Activated naive CD8-positive, alpha-beta T cell treated with anti-CD3 and anti-CD28 coated beads, Interleukin-2, amount 10 ng/mL, durations not matched to agents 7 days and 5 days (primary cell): ENCODE measurements around the gene ARHGAP23. TPM values are rescaled to one million over a fixed set of nuclear protein-coding genes. Genes with fewer than 3 reads are reported as not detected.

ENCODE experiments used
- ATAC-seq: fragments of 150-1000 bp; cut with Tn5 transposase; one replicate; pipeline ENCODE4 v1.10.0; 2021; ENCODE audit warnings: low read depth, moderate library complexity
- POLR2A ChIA-PET: fragments of 350-600 bp; sonication (Branson Sonifier 250); formaldehyde crosslinking; loops from one replicate; lab custom pipeline; 2021; ENCODE audit warnings: antibody characterized with exemption; lab: Charles Lee
- DNase-seq: peaks from one replicate; pipeline ENCODE4 v3.0.0; 2021
- H3K27ac Mint-ChIP-seq: one replicate; pipeline ENCODE4 v1.8.0; 2022; ENCODE audit warnings: mild to moderate bottlenecking, mixed read lengths
- H3K27me3 Mint-ChIP-seq: one replicate; pipeline ENCODE4 v1.8.0; 2022; ENCODE audit warnings: mild to moderate bottlenecking, moderate library complexity, mixed read lengths
- H3K36me3 Mint-ChIP-seq: one replicate; pipeline ENCODE4 v1.8.0; 2021; ENCODE audit warnings: mild to moderate bottlenecking, mixed read lengths
- H3K4me1 Mint-ChIP-seq: one replicate; pipeline ENCODE4 v1.8.0; 2021; ENCODE audit warnings: mixed read lengths
- H3K4me3 Mint-ChIP-seq: one replicate; pipeline ENCODE4 v1.8.0; 2022; ENCODE audit warnings: mild to moderate bottlenecking, moderate library complexity, mixed read lengths
- H3K9me3 Mint-ChIP-seq: one replicate; pipeline ENCODE4 v1.8.0; 2021; ENCODE audit warnings: mixed read lengths
- total RNA-seq, 2 experiments: library from RNA; stranded (reverse); gene quantifications; one replicate each; pipeline ENCODE4 v1.2.3, GENCODE V29; 2021

ARHGAP23 gene
- total RNA-seq, 2 experiments from 2014 or later: 0.11 to 0.25 TPM

DNA sequence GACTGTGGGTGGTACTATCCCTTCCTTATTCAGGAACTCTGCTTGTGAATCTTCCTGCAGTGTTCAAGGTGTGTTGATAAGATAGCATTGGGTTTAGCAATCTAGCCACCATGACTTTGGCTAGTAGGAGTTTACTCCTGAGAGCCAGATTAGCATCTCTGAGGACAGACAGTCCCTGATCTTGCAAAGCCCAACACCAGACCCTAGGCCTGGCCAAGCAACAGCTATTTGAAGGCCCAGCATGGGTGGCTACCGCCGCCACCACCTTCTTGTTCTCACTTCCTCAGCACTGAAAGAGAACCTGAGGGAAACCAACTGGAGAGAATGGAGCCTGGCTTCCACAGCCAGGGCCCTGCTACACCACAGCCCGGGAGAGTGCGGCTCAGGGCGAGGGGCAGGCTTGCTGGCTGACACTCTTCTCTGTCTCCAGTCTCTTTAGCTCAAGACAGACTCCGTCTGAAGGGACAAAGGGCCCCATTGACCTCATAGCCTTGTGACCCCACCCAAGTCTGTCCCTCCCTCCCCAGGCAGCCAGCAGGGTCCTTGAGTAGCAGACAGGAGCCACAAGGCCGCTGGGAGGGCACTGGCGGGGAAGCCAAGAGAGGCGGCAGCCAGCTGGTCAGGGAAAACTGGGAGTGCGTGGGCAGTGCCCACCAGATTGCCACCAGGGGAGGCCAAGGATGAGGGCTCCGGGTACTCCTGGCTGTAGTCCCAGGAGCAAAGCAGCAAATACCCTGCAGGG, 10.9 kb upstream of the ARHGAP23 start:
- Mint-ChIP-seq H3K4me3 (no peak overlapping the region), H3K27ac (no peak overlapping the region), H3K27me3 (peaks cover 41% of the 10 kb centered on the region), H3K4me1 (peaks cover 6% of the 10 kb centered on the region), H3K36me3 (no peaks in the 10 kb centered on the region), H3K9me3 (no peaks in the 10 kb centered on the region)
- DNase-seq: no peak
- POLR2A ChIA-PET: no interaction called here
- ATAC-seq: no peak

GRCh38 chr17:38418062-38418692, 10.1 kb upstream of the ARHGAP23 start:
- H3K27me3 Mint-ChIP-seq: peaks cover 43% of the 10 kb centered on the region
- ATAC-seq (no peak), DNase-seq (no peak)
- no peak overlapping the region for H3K27ac Mint-ChIP-seq
- POLR2A ChIA-PET: no interaction called here
- no peaks in the 10 kb centered on the region for H3K36me3 Mint-ChIP-seq
- no peak overlapping the region for H3K4me3 Mint-ChIP-seq
- peaks cover 6% of the 10 kb centered on the region for H3K4me1 Mint-ChIP-seq
- H3K9me3 Mint-ChIP-seq: no peaks in the 10 kb centered on the region

DNA sequence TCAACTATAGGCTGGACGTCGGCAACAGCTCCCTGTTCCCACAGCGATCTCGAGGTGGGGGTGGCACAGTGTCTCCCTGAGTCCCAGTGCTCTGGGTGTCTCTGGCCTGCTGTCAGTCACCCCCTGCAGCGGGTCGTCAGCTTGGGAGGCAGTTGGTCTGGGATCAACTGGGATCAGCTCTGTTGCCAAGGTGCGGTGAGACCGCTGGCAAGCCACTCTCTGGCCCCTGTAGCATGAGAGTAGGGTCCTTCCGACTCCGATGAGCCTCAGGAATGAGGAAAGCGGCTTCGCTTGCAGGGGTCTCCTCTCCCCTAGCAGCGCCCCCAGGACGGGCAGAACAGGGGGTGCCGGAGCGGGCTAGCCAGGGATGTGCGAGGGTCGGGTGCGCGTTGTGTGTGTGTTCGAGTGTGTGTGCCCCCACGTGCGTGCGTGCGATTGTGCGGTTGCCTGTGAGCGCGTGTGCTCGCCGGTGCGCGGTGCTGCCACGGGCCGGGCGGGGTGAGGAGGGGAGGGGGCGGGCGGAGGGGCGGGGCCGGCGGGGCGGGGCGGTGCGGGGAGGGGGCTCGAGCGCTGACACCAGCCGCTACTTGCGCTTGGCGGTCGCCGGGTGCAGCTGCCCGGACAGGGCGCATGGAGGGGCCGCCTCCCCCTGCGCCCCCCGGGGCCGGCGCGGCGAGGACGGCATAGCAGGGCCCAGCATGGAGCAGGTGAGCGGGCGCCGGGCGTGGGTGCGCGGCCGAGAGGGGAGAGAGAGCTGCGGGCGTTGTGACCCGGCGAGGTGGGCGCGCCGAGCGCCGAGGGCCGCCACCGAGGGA, 9.4 kb upstream of the ARHGAP23 start:
- no peaks in the 10 kb centered on the region for H3K36me3 Mint-ChIP-seq
- H3K27ac Mint-ChIP-seq: no peak overlapping the region
- peaks cover 9% of the 10 kb centered on the region for H3K4me1 Mint-ChIP-seq
- DNase-seq: no peak
- no peaks in the 10 kb centered on the region for H3K9me3 Mint-ChIP-seq
- ATAC-seq: no peak
- H3K27me3 Mint-ChIP-seq: peaks cover 49% of the 10 kb centered on the region
- POLR2A ChIA-PET: interaction anchor here (1.4 kb wide), 1 partner anchor 69 kb away, joined by 5 read pairs; no protein-coding TSS in a partner anchor
- H3K4me3 Mint-ChIP-seq: peak overlapping the region; percentile 71

- Mint-ChIP-seq H3K4me1 (peaks cover 9% of the 10 kb centered on the region), H3K4me3 (no peak overlapping the region), H3K27ac (no peak overlapping the region), H3K9me3 (no peaks in the 10 kb centered on the region), H3K27me3 (peaks cover 51% of the 10 kb centered on the region), H3K36me3 (no peaks in the 10 kb centered on the region)
- DNase-seq: no peak
- no peak for ATAC-seq
- POLR2A ChIA-PET: interaction anchor here (1.4 kb wide), 1 partner anchor 70 kb away, joined by 5 read pairs; no protein-coding TSS in a partner anchor
Observed at GRCh38 chr17:38419508-38419981, 8.7 kb upstream of the ARHGAP23 start.

DNA sequence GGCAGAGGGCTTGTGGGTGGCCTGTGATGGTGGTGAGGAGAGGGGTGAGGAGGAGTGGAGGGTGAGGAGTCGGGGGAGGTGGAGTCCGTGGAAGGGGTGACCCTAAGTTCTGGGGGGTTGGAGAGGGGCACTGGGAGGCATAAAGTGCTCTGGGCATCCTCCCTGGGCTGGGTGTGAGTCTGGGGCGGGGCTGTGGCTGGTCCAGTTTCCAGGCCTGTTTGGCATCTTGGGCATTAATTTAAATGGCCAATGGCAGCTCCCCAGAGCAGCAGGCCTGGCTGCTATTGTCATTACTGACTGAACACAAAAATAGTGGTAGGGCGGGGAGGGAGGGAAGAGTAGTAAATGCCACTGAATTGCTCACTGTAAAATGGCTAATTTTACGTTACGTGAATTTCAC, 7.7 kb upstream of the ARHGAP23 start:
- ATAC-seq: no peak
- peaks cover 5% of the 10 kb centered on the region for H3K4me1 Mint-ChIP-seq
- no peak overlapping the region for H3K4me3 Mint-ChIP-seq
- H3K27ac Mint-ChIP-seq: no peak overlapping the region
- POLR2A ChIA-PET: no interaction called here
- no peaks in the 10 kb centered on the region for H3K9me3 Mint-ChIP-seq
- peaks cover 58% of the 10 kb centered on the region for H3K27me3 Mint-ChIP-seq
- no peaks in the 10 kb centered on the region for H3K36me3 Mint-ChIP-seq
- no peak for DNase-seq

- peaks cover 3% of the 10 kb centered on the region for H3K4me1 Mint-ChIP-seq
- no peaks in the 10 kb centered on the region for H3K9me3 Mint-ChIP-seq
- DNase-seq (no peak), ATAC-seq (no peak)
- H3K4me3 Mint-ChIP-seq: no peak overlapping the region
- peaks cover 64% of the 10 kb centered on the region for H3K27me3 Mint-ChIP-seq
- POLR2A ChIA-PET: no interaction called here
- H3K36me3 Mint-ChIP-seq: no peaks in the 10 kb centered on the region
- no peak overlapping the region for H3K27ac Mint-ChIP-seq
Observed at GRCh38 chr17:38421171-38421841, 7.0 kb upstream of the ARHGAP23 start.

GRCh38 chr17:38421871-38422827, 6.1 kb upstream of the ARHGAP23 start:
- peaks cover 3% of the 10 kb centered on the region for H3K4me1 Mint-ChIP-seq
- ATAC-seq: no peak
- no peaks in the 10 kb centered on the region for H3K9me3 Mint-ChIP-seq
- H3K36me3 Mint-ChIP-seq: no peaks in the 10 kb centered on the region
- H3K4me3 Mint-ChIP-seq: no peak overlapping the region
- peaks cover 64% of the 10 kb centered on the region for H3K27me3 Mint-ChIP-seq
- DNase-seq: no peak
- POLR2A ChIA-PET: no interaction called here
- H3K27ac Mint-ChIP-seq: no peak overlapping the region

DNA sequence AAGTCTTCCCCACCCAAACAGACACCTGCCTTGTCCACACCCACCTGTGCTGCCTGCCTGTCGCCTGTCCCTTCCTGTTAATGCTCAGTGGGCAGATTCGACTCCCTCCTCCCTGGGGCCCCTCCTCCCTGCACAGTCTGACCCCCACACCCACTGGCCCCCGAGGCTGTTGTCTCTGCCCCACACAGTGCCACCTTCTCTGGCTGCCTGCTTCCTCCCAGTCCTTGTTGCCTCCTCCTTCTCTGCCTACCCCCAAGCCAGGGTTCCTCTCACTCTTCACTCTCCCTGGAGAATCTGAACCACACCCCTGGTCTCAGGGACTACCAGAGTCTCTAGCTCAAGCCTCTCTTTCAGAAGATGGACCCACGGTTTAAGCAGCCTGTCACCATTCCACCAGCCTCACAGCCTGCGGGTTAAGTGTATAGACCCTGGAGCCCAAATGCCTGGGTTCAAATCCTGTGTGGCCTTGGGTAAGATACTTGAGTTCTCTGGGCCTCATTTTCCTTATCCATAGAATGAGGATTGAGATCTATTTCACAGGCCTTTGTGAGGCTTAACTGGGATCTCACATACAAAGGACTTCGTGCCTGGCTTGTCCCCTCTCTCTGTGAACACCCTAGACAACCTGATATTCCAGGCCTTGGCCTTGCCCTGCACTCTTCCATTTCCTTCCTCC, 3.8 kb upstream of the ARHGAP23 start:
- ATAC-seq: no peak
- Mint-ChIP-seq H3K4me1 (peaks cover 8% of the 10 kb centered on the region), H3K4me3 (no peak overlapping the region), H3K36me3 (no peaks in the 10 kb centered on the region), H3K27me3 (peaks cover 57% of the 10 kb centered on the region), H3K27ac (no peak overlapping the region), H3K9me3 (no peaks in the 10 kb centered on the region)
- POLR2A ChIA-PET: interaction anchor here (0.7 kb wide), 1 partner anchor 15 kb away, joined by 3 read pairs; no protein-coding TSS in a partner anchor
- no peak for DNase-seq

GRCh38 chr17:38425031-38425430, 3.2 kb upstream of the ARHGAP23 start:
- ATAC-seq (no peak), DNase-seq (no peak)
- POLR2A ChIA-PET: no interaction called here
- H3K4me1 Mint-ChIP-seq: peaks cover 8% of the 10 kb centered on the region
- H3K36me3 Mint-ChIP-seq: no peaks in the 10 kb centered on the region
- H3K27ac Mint-ChIP-seq: no peak overlapping the region
- no peaks in the 10 kb centered on the region for H3K9me3 Mint-ChIP-seq
- H3K4me3 Mint-ChIP-seq: no peak overlapping the region
- H3K27me3 Mint-ChIP-seq: peaks cover 57% of the 10 kb centered on the region

GRCh38 chr17:38425744-38426143, 2.5 kb upstream of the ARHGAP23 start:
- H3K27me3 Mint-ChIP-seq: peaks cover 57% of the 10 kb centered on the region
- H3K36me3 Mint-ChIP-seq: no peaks in the 10 kb centered on the region
- no peaks in the 10 kb centered on the region for H3K9me3 Mint-ChIP-seq
- POLR2A ChIA-PET: no interaction called here
- ATAC-seq (no peak), DNase-seq (no peak)
- H3K27ac Mint-ChIP-seq: no peak overlapping the region
- H3K4me1 Mint-ChIP-seq: peaks cover 8% of the 10 kb centered on the region
- H3K4me3 Mint-ChIP-seq: no peak overlapping the region

GRCh38 chr17:38426441-38426840, 1.8 kb upstream of the ARHGAP23 start:
- POLR2A ChIA-PET: no interaction called here
- Mint-ChIP-seq H3K36me3 (no peaks in the 10 kb centered on the region), H3K27me3 (peaks cover 55% of the 10 kb centered on the region)

More at GRCh38 chr17:38426441-38426840, 1.8 kb upstream of the ARHGAP23 start:
- DNase-seq: no peak
- Mint-ChIP-seq H3K27ac (no peak overlapping the region), H3K4me3 (no peak overlapping the region), H3K9me3 (no peaks in the 10 kb centered on the region), H3K4me1 (peaks cover 8% of the 10 kb centered on the region)
- ATAC-seq: no peak
